ENCODE data around the gene NR3C2.
"Not testable (repeated sequence)": the region's sequence is repeated elsewhere in the genome, so short reads cannot be mapped to it uniquely, and the experiment has no call there.

Gene NR3C2

DNA sequence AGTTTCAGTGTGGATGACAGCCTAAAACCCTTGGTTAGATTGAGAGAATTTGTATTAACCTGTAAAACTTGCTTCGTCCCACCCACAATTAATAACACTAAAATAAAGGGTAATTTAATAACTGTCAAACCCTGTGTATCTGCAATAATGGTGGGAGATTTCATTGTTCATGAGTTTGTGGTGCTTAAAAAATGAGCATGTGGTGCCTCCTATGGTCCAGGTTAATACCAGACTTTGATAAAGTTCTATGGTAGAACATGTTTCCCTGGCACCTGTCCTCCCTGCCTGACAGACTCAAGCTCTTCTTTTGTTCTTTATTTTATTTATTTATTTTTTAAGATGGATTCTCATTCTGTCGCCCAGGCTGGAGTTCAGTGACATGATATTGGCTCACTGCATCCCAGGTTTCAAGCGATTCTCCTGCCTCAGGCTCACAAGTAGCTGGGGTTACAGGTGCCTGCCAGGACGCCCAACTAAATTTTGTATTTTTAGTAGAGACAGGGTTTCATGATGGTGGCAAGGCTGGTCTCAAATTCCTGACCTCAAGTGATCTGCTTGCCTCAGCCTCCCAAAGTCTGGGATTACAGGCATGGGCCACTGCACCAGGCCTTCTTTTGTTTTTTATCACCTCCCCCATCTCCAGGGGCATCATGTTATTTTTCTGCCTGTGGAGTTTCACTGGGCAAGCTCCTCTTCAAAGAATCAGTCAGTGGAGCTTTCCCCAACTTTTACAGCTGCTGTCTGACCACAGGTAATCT is 289.2 kb downstream of the NR3C2 start:
- no peak for FAIRE-seq

DNA sequence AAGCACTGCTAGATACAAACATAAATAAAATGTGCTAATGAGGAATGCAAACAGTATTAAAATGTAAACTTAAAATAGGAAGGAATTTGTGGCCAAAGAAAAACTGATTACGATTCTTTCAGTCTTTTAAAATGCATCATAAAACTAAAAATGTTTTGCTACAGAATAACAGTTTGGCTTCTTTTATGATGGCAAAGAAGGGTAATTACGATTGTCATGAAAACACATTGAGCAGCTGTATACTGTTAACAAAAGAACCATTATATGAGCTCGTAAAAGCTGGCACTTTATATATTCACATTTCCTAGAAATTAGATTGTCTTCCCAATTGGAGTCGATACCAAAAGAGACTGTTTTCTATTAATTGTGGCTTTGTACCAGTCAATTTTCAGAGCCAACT is 290.4 kb downstream of the NR3C2 start:
- FAIRE-seq = peak; percentile 62

DNA sequence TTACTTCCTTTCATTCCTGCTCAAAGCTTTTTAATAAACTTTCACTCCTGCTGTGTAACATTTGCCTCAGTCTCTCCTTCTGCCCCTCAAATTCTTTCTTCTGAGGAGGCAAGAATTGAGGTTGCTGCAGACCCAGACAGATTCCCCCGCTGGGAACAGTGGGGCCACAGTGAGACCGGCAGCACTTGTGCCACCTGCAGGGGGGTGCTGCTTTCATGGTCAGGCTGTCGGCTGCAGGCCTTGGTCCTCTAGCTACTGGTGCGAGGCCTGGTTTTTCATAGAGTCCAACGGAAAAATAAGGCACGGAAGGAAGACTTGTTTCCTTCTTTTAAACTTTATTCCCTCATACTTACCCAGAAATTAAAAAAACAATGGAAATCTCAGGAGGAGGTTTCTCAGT is 296.7 kb downstream of the NR3C2 start:
- FAIRE-seq = no peak

- no peak for FAIRE-seq
Measured at GRCh38 chr4:148143174-148143573, 299.0 kb downstream of the NR3C2 start.

- FAIRE-seq = no peak
Measured at GRCh38 chr4:148141501-148141900, 300.7 kb downstream of the NR3C2 start.

DNA sequence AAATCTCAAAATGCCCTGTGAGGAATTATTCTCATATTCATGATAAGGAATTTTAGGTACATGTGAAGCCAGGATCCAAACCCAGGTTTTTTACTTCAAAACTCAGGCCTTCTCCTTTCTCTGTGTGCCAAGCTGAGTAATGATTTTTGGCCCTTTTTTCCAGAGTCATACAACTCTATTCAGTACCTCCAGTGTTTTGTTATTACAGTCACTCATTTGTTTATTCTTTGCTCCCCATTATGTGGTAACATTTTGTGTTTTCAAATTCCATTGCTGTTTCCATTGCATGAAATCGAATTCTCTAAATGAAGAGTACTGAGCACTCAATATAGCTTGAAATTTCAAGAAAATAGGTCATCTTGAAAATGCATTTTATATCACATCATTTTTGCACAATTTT is 315.4 kb downstream of the NR3C2 start:
- no peak for FAIRE-seq

DNA sequence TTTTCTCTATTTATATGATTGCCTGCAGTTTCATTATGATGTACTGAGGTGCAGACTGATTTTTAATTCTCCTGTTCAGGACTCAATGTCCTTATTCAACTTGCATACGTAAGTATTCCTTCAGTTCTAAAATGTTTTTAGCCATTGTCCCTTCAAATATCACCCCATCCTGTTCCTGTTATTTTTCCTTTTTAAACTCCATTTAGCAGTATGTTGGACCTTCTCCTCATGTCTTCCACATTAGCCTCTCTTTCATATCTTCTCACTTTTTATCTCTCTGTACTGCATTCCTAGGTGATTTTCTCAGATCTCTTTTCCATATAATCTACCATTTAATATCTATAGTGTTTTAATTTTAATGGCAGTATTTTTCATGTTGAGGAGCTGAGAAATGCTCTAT is 317.7 kb downstream of the NR3C2 start:
- no peak for FAIRE-seq

DNA sequence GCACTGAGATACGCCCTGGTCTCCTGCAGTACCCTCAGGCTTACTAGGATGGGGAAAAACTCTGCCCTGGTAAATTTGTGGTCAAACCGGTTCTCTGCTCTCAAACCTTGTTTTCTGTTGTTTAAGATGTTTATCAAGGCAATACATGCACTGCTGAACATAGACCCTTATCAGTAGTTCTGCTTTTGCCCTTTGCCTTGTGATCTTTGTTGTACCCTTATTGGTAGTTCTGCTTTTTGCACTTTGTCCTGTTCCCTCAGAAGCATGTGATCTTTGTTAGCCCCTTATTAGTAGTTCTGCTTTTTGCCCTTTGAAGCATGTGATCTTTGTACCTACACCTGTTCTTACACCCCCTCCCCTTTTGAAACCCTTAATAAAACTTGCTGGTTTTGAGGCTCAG is 319.1 kb downstream of the NR3C2 start:
- not testable (repeated sequence) for FAIRE-seq

DNA sequence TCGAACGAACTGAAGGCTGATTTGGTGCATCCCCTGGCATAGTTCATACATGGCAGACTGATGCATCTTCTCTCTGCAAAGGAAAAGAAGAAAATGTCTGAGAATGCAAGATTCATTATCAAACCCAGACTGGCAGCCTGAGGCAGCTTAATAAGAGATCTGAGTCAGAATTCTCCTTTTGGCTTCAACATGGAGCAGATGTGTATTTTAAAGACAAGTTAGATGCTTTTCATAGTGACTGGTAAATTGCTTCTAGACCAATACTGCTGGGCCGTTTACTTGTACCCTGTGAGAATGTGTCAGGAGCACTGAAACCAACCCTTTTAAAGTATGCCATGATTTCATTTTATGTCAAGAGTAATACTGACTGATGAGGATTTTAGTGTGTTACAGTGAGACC is 322.0 kb downstream of the NR3C2 start:
- no peak for FAIRE-seq

- no peak for FAIRE-seq
Measured at GRCh38 chr4:148118633-148119032, 323.6 kb downstream of the NR3C2 start.

- no peak for FAIRE-seq
Measured at GRCh38 chr4:148118179-148118578, 324.0 kb downstream of the NR3C2 start.

DNA sequence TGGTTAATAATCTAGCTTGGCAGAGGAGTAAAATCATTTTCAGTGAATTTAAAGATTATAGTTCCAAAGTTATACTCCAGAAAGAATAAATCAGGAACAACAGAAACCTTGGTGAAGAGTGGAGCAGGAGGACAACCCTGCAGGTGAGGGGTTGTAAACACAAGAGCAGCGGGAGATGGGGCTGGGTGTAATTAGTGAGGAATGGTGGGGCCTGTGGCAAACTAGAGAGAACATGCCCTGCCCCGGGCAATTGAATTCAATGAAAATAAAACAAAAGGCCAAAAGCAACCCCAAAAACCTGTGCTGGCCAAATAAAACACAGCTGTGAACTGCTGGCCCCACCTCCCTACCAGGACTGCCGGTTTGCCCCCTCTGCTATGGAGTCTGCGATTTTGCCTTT is 325.2 kb downstream of the NR3C2 start:
- no peak for FAIRE-seq

GRCh38 chr4:148116264-148116663 is 325.9 kb downstream of the NR3C2 start:
- peak; percentile 82 for FAIRE-seq

- FAIRE-seq = no peak
Measured at GRCh38 chr4:148114436-148114835, 327.8 kb downstream of the NR3C2 start.

DNA sequence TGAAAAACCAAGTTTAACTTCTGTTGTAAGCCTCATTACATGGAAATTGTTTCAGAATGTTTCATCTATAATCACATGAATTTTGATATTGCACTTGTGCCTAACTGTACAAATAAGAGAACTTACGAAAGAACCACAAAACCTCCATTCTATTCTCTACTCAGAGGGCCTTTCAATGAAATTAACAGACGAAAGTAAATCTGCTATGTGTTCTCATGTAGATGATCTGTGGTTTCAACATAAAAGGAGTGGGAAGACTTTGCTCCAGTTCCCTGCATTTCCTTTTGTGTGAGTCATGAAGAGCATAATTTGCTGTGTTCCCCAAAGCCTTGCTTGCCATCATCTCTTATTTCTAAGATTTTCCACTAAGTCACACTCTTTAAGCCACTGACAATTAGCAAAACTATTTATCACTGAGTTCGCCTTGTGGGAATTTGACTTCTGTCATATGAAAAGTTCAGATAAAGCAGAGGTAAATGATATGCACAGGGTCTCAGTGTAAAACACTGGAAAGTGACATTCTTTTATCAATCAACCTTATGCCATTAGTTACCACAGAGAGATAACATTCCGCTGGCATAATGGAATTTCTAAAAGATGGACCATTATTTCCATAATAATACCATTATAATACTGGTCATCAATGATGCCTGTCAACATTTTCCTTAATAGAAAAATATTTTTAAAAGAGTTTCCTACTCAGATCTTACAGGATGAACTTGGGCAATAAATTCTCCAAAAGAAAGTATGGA is 329.8 kb downstream of the NR3C2 start:
- no peak for FAIRE-seq

DNA sequence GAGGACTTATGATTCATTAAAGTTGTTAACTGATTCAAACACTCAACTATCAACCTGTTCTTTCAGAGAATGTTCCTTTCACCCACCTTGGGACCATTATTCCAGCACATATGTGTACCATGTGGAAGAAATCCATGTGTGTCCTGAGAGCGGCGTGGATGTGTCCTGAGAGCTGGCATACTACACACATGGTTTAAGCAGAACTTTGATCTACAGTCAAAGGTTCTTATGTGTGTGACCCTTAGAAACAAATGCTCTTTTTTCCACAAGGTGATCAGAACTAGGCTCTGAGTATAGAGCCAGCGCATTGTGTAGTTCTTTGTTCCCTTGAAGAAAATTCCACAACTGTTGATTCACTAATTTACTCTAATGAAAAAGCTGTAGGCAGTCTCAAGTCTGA is 332.0 kb downstream of the NR3C2 start:
- FAIRE-seq = no peak

GRCh38 chr4:148109216-148109615 is 333.0 kb downstream of the NR3C2 start:
- no peak for FAIRE-seq

DNA sequence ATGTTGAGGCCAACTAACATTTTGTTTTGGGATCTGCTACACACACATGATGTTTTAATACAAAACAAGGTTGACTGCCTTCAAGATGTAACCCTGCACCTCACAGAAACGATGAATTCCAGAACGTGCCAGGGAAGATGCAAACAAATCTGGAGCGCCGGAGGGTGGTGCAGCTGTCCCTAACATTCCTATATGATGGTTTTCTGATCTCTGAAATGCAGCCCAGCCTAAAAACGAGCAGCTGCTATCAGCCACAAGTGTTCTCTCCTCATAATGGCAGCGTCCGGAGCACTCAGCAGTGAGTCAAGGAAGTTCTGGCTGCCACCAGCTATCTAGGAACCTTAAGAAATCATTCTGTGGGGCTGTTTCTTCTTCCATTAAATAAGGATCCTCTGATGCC is 333.4 kb downstream of the NR3C2 start:
- FAIRE-seq = no peak

GRCh38 chr4:148103597-148104355 is 338.4 kb downstream of the NR3C2 start:
- FAIRE-seq = no peak

- FAIRE-seq = no peak
Measured at GRCh38 chr4:148101790-148102189, 340.4 kb downstream of the NR3C2 start.

GRCh38 chr4:148101235-148101634 is 341.0 kb downstream of the NR3C2 start:
- FAIRE-seq = no peak

- FAIRE-seq = no peak
Measured at GRCh38 chr4:148097801-148098200, 344.4 kb downstream of the NR3C2 start.

DNA sequence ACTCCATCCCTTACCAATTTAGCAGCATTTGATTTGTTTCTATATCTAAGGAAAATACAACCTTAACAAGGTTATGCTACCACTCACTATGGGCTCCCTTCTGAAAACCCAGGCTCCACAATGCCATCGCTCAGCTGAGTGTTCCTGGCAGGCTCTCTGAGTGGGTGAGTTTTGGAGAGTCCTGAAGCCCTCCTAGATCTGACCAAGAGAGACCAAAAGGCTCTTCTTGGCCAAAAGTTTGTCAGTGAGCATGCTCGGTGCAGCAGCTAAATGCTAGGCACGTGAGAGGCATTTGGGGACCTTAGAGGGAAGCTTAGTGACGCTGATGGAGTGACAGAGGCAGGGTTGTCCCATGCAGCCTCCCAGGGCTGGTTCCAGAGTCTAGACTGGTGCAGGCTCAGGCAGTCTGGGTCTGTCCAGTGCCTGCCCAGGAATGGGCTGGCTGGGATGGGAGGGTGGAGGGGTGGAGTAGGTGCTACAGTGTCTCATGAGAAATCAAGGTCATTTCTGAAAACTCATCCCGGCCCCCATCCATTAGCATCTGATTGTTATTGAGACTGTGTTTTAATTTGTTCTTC is 346.8 kb downstream of the NR3C2 start:
- FAIRE-seq = no peak
